WTC11 (cell line): Measurements from ENCODE around the gene PPP3CB.

Source experiments
- ATF1 ChIP-seq: sonication (generic); formaldehyde crosslinking; IDR thresholded peaks from 2 replicates; pipeline ENCODE4 v1.8.1; 2023; ENCODE audit warnings: mild to moderate bottlenecking, moderate library complexity, missing genetic modification reagents
- ATF2 ChIP-seq: sonication (generic); formaldehyde crosslinking; IDR thresholded peaks from 2 replicates; pipeline ENCODE4 v1.8.1; 2022; ENCODE audit warnings: low read depth, missing genetic modification reagents, borderline replicate concordance
- CTCF ChIP-seq: fragments of 200-600 bp; IDR thresholded peaks from 2 replicates; pipeline ENCODE4 v1.8.0; 2022; ENCODE audit warnings: antibody characterized with exemption
- ELF4 ChIP-seq: sonication (generic); formaldehyde crosslinking; IDR thresholded peaks from 2 replicates; pipeline ENCODE4 v1.8.1; 2022; ENCODE audit warnings: low read depth, mild to moderate bottlenecking, moderate library complexity, missing genetic modification reagents
- IRF1 ChIP-seq: sonication (generic); formaldehyde crosslinking; IDR thresholded peaks from 2 replicates; pipeline ENCODE4 v1.8.0; 2023; ENCODE audit warnings: missing genetic modification reagents
- JUN ChIP-seq: sonication (generic); formaldehyde crosslinking; IDR thresholded peaks from 2 replicates; pipeline ENCODE4 v1.8.0; 2023; ENCODE audit warnings: mild to moderate bottlenecking, missing genetic modification reagents
- NFYB ChIP-seq: sonication (generic); formaldehyde crosslinking; conservative IDR thresholded peaks from 2 replicates; pipeline ENCODE4 v1.8.0; 2022; ENCODE audit warnings: low read depth, missing genetic modification reagents
- TCF7 ChIP-seq: sonication (generic); formaldehyde crosslinking; IDR thresholded peaks from 2 replicates; pipeline ENCODE4 v1.8.0; 2022; ENCODE audit warnings: mild to moderate bottlenecking, low read depth, missing genetic modification reagents, moderate library complexity
- USF2 ChIP-seq: sonication (generic); formaldehyde crosslinking; IDR thresholded peaks from 2 replicates; pipeline ENCODE4 v1.8.1; 2023; ENCODE audit warnings: mild to moderate bottlenecking, missing genetic modification reagents, moderate library complexity
- ZNF138 ChIP-seq: sonication (generic); formaldehyde crosslinking; conservative IDR thresholded peaks from 2 replicates; pipeline ENCODE4 v1.8.1; 2022; ENCODE audit warnings: mild to moderate bottlenecking, moderate library complexity, missing genetic modification reagents

GRCh38 chr10:73456187-73456890, 39.5 kb downstream of the PPP3CB start:
- TF ChIP-seq CTCF (no peak), ATF2 (no peak), ATF1 (no peak), ZNF138 (no peak), NFYB (CRISPR knock-in tag) (no peak), USF2 (CRISPR knock-in tag) (no peak), ELF4 (CRISPR knock-in tag) (no peak), IRF1 (CRISPR knock-in tag) (no peak), JUN (no peak), TCF7 (CRISPR knock-in tag) (no peak)
